ENCODE measurements around the gene FNIP1. TPM values are rescaled to one million over a fixed set of nuclear protein-coding genes. Genes with fewer than 3 reads are reported as not detected.
A peak's percentile ranks its signal among the peaks of the same experiment; 100 is the strongest.

FNIP1 gene
- total RNA-seq, 1 donor from 2014 or later, result 28.5 TPM

- H4K20me1 ChIP-seq (ENCODE audit: insufficient read depth, low read length), result peaks cover 97% of the 10 kb centered on the region
- H3K27ac Mint-ChIP-seq (ENCODE audit: unreplicated experiment), result peak overlapping the region; percentile 12
Observed at GRCh38 chr5:131757830-131758519, 38.8 kb downstream of the FNIP1 start.

GRCh38 chr5:131756942-131757341 is 39.9 kb downstream of the FNIP1 start:
- FAIRE-seq, result no peak
- no peaks in the 10 kb centered on the region for H3K27me3 Mint-ChIP-seq (ENCODE audit: low read depth, unreplicated experiment)

More at GRCh38 chr5:131757830-131758519, 38.8 kb downstream of the FNIP1 start:
- no peak overlapping the region for H2AFZ ChIP-seq (ENCODE audit: low read depth, low read length)
- H3K4me1 ChIP-seq (ENCODE audit: insufficient read depth, low read length), result peaks cover 6% of the 10 kb centered on the region
- Mint-ChIP-seq H3K27me3 (ENCODE audit: low read depth, unreplicated experiment) (no peaks in the 10 kb centered on the region), H3K36me3 (ENCODE audit: low read depth, unreplicated experiment) (peaks cover 5% of the 10 kb centered on the region), H3K9me3 (ENCODE audit: unreplicated experiment) (no peaks in the 10 kb centered on the region), H3K4me1 (ENCODE audit: low read depth, unreplicated experiment) (peaks cover 11% of the 10 kb centered on the region), H3K4me3 (ENCODE audit: unreplicated experiment) (no peak overlapping the region)
- H3K4me2 ChIP-seq (ENCODE audit: low read length), result no peak overlapping the region
- no peak overlapping the region for H3K27ac ChIP-seq (ENCODE audit: low read depth, low read length)
- no peak for DNase-seq (ENCODE audit: low read depth)
- peaks cover 98% of the 10 kb centered on the region for H3K79me2 ChIP-seq (ENCODE audit: insufficient read depth, low read length)
- no peaks in the 10 kb centered on the region for H3K27me3 ChIP-seq (ENCODE audit: insufficient read depth, low read length)
- no peak overlapping the region for H3K4me3 ChIP-seq (ENCODE audit: insufficient read depth, low read depth, low read length)
- no peaks in the 10 kb centered on the region for H3K9me3 ChIP-seq (ENCODE audit: insufficient read depth, low read depth, low read length)
- no peaks in the 10 kb centered on the region for H3K36me3 ChIP-seq (ENCODE audit: insufficient read depth, low read length)
- H3K9ac ChIP-seq (ENCODE audit: low read length), result no peak overlapping the region
- TF ChIP-seq CTCF (IDR thresholded peaks at IDR 0.05; ENCODE audit: insufficient read depth, low read depth, low read length) (no peak), EZH2 (IDR thresholded peaks at IDR 0.05; ENCODE audit: insufficient read depth, low read length) (no peak)
- no peak for FAIRE-seq

More at GRCh38 chr5:131756942-131757341, 39.9 kb downstream of the FNIP1 start:
- Histone ChIP-seq H3K79me2 (ENCODE audit: insufficient read depth, low read length) (peaks cover 96% of the 10 kb centered on the region), H3K36me3 (ENCODE audit: insufficient read depth, low read length) (no peaks in the 10 kb centered on the region), H2AFZ (ENCODE audit: low read depth, low read length) (no peak overlapping the region), H3K27ac (ENCODE audit: low read depth, low read length) (no peak overlapping the region), H3K4me3 (ENCODE audit: insufficient read depth, low read depth, low read length) (no peak overlapping the region), H3K4me2 (ENCODE audit: low read length) (no peak overlapping the region), H3K27me3 (ENCODE audit: insufficient read depth, low read length) (no peaks in the 10 kb centered on the region), H3K9me3 (ENCODE audit: insufficient read depth, low read depth, low read length) (no peaks in the 10 kb centered on the region), H3K4me1 (ENCODE audit: insufficient read depth, low read length) (peaks cover 6% of the 10 kb centered on the region), H3K9ac (ENCODE audit: low read length) (no peak overlapping the region), H4K20me1 (ENCODE audit: insufficient read depth, low read length) (peaks cover 94% of the 10 kb centered on the region)
- no peaks in the 10 kb centered on the region for H3K9me3 Mint-ChIP-seq (ENCODE audit: unreplicated experiment)
- peaks cover 1% of the 10 kb centered on the region for H3K36me3 Mint-ChIP-seq (ENCODE audit: low read depth, unreplicated experiment)
- DNase-seq (ENCODE audit: low read depth), result no peak
- H3K4me3 Mint-ChIP-seq (ENCODE audit: unreplicated experiment), result no peak overlapping the region
- H3K4me1 Mint-ChIP-seq (ENCODE audit: low read depth, unreplicated experiment), result peaks cover 11% of the 10 kb centered on the region
- TF ChIP-seq CTCF (IDR thresholded peaks at IDR 0.05; ENCODE audit: insufficient read depth, low read depth, low read length), result no peak
- no peak for TF ChIP-seq EZH2 (IDR thresholded peaks at IDR 0.05; ENCODE audit: insufficient read depth, low read length)
- H3K27ac Mint-ChIP-seq (ENCODE audit: unreplicated experiment), result no peak overlapping the region

Measured in astrocyte (in vitro differentiated cells and primary cell).